IPS DF 4.7 (cell line): Measurements from ENCODE around the gene GCHFR.
A peak's percentile ranks its signal among the peaks of the same experiment; 100 is the strongest.

ENCODE experiments used
- DNase-seq: peaks from one replicate; pipeline ENCODE4 v3.0.0-alpha.2; 2013; ENCODE audit warnings: low spot score; ENCODE audit errors: extremely low read depth

GCHFR gene

DNA sequence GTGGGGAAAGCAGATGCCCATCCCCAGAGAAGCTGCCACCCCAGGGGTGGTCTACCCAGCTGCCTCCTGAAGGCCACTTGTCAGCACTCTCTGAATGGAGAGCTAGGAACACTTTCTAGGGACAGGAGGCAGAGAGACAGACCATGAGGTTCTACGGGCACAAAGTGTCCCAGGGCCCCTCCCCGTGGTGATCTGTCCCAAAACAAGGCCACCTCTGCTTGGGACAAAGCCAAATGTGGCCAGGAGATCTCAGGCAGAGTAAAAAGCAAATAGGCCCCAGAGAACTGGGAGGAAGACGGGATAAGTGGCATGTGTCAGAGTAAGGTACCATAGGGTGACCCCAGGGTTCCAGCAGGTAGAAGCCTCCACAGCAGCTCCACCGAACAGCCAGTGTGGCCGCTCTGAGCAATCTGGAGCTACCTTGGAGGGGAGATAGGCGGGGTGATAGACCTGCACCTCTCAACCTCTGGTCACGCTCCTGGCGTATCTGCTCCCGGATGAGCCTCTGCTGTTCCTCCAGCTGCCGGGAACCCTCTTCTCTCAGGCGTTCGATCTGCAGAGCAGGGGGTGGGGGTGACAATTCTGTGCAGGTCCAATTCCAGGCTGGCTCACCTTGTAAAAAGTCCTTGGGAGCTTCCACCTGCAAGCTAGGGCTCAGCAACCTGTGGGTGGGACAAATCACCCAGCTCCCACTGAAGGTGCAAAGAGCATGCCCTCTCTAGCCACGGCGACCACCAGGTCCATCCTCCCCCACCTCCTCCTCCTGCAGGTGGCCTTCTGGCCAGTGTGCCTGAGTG, 12.1 kb downstream of the GCHFR start:
- DNase-seq: no peak

- no peak for DNase-seq
Observed at GRCh38 chr15:40776537-40777141, 12.8 kb downstream of the GCHFR start.

- DNase-seq: no peak
Observed at GRCh38 chr15:40782609-40783227, 18.9 kb downstream of the GCHFR start.

DNA sequence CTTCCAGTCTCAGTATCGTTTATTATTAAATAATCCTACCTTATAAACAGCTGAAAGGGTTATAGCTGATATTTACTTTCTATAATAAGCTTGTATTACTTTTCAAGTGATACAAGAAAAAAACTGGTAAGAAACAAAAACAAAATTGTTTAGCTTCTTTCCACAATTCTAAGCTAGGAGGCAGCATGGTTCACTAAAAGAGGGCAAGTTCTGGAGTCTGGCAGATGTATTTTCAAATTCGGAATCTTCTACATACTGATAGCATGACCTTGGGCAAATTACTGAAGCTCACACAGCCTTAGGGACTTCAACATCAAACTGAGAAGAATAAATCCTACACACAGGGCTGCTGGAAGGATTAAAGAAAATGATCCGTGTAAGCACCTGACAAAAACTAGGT, 21.3 kb downstream of the GCHFR start:
- no peak for DNase-seq

- no peak for DNase-seq
Observed at GRCh38 chr15:40785814-40786213, 21.9 kb downstream of the GCHFR start.

GRCh38 chr15:40787344-40787841, 23.5 kb downstream of the GCHFR start:
- peak; percentile 69 for DNase-seq

- no peak for DNase-seq
Observed at GRCh38 chr15:40787991-40788390, 24.1 kb downstream of the GCHFR start.

- no peak for DNase-seq
Observed at GRCh38 chr15:40789119-40789518, 25.3 kb downstream of the GCHFR start.

GRCh38 chr15:40789999-40790398, 26.1 kb downstream of the GCHFR start:
- no peak for DNase-seq

DNA sequence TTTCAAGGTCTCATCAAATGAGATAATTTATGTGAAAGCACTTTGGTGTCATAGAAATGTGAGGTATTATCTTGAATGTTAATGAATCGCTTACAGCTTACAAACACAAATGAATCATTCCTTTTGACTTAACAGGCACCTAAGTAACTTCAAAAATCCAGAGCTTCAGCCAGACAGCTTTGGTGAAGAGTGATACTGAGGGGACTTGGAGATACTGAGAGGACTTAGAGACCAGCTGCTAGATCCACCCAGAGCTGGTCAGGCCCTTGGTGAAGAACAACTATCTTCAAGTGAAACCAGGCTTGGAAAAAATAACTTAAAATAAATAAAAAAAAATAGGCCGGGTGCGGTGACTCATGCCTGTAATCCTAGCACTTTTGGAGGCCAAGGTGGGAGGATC, 26.9 kb downstream of the GCHFR start:
- DNase-seq: no peak

DNA sequence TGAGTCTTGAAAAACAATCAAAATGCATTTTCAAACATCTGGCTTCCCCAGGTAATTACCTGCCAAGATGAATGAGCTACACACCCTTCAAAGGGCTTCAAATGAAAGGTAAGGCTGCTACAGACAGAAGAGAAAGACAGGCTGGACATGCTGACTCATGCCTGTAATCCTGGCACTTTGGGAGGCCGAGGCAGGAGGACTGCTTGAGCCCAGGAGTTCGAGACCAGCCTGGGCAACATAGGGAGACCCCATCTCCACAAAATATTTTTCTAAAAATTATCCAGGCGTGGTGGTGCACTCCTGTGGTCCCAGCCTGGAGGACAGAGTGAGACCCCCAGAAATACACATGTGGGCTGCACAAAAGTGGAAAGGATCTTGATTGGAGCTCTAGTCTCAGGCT, 28.5 kb downstream of the GCHFR start:
- DNase-seq: no peak

DNA sequence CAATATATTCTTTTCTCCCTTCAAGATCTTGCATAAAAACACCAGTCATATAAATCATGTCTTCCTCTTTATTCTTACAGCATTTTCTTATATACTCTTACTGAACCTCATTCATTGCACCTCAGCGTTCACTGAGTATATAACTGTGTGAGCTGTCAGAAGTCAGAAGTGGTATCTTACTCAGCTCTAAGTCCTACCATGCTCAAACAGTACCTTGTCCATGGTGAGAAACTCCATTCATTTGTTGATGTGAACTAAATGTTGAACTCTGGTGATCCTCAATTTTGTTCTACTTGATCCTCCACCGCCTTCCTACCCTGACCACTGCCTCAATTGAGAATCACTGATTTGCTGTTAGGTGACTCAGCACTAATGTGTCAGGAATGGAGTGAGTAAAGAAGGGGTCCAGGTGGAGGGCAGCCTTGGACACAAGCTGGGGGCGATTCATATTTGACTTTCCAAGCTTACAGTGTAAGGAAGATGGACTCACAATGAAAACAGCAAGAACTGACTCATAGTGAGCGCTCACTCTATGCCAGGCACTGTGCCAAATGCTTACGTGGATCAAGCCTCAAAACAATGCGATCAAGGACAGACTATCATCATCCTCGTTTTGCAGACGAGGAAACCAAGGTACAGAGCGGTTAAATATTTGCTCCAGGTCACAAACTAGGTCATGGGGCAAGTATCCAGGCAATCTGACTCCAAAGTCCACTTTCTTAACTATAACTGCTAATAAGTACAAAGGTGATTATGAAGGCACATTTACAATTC, 29.5 kb downstream of the GCHFR start:
- no peak for DNase-seq

- DNase-seq: no peak
Observed at GRCh38 chr15:40796041-40796440, 32.2 kb downstream of the GCHFR start.

GRCh38 chr15:40796512-40796911, 32.6 kb downstream of the GCHFR start:
- no peak for DNase-seq

DNA sequence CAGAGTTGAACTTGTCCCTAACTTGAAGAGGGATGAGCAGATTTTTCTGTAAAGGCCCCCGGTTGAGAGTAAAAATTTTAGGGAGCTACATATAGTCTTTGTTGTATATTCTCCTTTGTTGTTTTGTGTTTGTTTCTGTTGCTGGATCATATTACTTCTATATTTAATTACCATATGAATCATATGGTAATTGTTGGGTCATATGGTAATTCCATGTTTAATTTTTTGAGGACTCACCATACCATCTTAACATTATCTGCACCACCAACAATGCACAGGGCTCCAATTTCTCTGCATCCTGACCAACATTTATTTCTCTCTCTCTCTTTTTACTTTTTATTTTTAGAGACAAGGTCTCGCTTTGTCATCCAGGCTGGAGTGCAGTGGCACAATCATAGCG, 35.7 kb downstream of the GCHFR start:
- no peak for DNase-seq

DNA sequence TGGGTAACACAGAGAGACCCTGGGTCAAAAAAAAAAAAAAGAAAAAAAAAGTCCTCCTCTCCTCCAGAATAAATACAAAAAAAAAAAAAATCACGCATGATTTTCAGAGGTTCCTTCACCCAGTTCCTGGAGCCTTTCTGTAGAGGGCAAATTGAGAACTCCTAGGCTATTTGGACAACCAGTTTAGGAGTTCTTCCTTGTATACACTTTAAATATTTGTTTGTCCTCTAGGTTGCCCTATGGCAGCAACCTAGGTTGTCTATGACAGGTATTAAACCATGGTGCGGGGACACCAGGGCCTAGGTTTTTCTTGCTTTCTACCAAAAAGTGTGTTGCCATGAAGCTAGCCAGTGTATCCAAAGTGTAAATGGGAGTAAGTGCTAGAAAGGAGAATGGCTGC, 39.2 kb downstream of the GCHFR start:
- DNase-seq: no peak

- DNase-seq: no peak
Observed at GRCh38 chr15:40803688-40804087, 39.8 kb downstream of the GCHFR start.

GRCh38 chr15:40806672-40807027, 42.8 kb downstream of the GCHFR start:
- DNase-seq: no peak

DNA sequence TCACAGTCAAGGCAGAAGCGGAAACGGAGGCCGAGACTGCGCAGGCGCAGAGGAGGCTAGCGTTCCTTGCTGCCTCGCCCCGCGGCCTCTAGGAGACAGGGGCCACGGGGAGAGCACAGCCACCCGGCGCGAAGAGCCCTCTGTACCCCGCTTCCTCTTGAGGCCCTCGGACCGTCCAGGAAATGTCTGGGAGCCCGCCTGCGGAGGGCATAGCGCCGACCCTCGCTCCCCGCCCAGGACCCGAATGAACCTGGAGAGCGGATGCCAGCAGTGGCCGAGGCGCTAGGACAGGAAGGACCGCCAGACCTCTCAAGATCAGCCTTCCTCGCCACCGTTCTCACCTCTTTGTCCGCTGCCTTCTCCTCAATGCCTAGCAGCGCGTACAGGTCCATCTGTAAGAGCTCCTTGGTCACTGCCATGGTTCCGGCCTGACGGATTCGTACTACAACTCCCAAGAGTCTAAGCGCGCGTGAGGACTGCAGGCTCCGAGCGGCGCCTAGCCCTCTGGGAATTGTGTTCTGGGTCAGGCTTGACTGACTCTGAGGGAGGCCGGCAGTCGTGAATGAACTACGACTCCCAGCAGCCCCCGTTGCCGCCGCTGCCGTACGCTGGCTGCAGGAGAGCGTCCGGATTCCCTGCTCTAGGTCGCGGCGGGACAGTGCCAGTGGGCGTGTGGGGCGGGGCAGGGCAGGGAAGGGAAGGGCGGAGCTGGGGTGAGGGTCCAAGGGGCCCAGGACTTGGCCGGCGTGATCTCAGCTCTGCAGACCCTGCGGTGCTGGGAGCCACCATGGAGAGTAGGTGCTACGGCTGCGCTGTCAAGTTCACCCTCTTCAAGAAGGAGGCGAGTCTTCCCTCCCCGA, 43.4 kb downstream of the GCHFR start, which contains the start of the genes DNAJC17 and ZFYVE19:
TSS of gene DNAJC17 (minus strand) at position 446 of the 860 bp plus-strand sequence. CDS start at position 419, 27 bp downstream.
TSS of gene ZFYVE19 (plus strand) at position 62 of the 860 bp plus-strand sequence. CDS start at position 563, 501 bp downstream.
- DNase-seq: peak; percentile 90

DNA sequence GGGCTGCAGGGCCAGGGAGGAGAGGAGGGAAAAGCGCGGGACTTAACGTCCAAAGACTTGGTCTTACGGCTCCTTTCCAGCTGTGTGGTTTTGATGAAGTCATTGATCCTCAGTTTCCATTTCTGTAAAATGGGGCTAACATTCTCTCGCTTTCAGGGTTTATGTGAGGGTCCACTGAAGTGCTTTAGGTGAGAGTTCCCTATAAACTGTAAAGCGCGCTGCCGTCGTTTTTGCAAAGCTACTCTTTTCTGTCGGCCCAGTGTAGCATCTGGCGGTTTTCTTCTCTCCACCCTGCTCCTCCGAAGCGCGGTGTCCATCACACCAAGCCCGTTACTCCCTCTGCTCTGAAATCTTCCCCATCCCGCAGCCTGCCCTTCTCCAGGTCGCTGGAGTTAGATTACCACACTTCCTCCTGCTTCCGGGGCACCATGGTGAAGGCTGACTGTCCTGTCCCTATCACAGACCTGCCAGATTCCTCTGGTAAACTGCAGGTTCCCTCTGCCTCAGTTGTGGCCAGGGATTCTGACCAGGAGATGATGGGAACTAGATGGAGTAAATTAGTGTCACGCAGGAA, 44.1 kb downstream of the GCHFR start:
- DNase-seq: no peak
